Astrocyte (in vitro differentiated cells and primary cell): ENCODE data around the gene VWA8. TPM values are rescaled to one million over a fixed set of nuclear protein-coding genes. Genes with fewer than 3 reads are reported as not detected.

Source experiments
- DNase-seq: peaks from one replicate; pipeline ENCODE4 v3.0.0-alpha.2; 2010; ENCODE audit warnings: low read depth
- FAIRE-seq: peaks from 2 replicates; lab custom pipeline; 2011; peaks lifted over from hg19 to GRCh38; lab: Jason Lieb, UNC
- H2AFZ ChIP-seq: 2 replicates; pipeline ENCODE4 v1.6.0; 2012; ENCODE audit warnings: low read depth, low read length, inconsistent platforms
- H3K27ac ChIP-seq: 2 replicates; pipeline ENCODE4 v1.5.1; 2011; ENCODE audit warnings: low read depth, low read length, inconsistent platforms
- H3K27me3 ChIP-seq: 2 replicates; pipeline ENCODE4 v1.6.0; 2011; ENCODE audit warnings: low read length, inconsistent platforms; ENCODE audit not compliant: insufficient read depth
- H3K36me3 ChIP-seq: 2 replicates; pipeline ENCODE4 v1.5.1; 2011; ENCODE audit warnings: low read length, inconsistent platforms; ENCODE audit not compliant: insufficient read depth
- H3K4me1 ChIP-seq: 2 replicates; pipeline ENCODE4 v1.5.1; 2011; ENCODE audit warnings: low read length, inconsistent platforms; ENCODE audit not compliant: insufficient read depth
- H3K4me2 ChIP-seq: 2 replicates; pipeline ENCODE4 v1.6.0; 2012; ENCODE audit warnings: low read length, inconsistent platforms
- H3K4me3 ChIP-seq: 2 replicates; pipeline ENCODE4 v1.5.1; 2011; ENCODE audit warnings: low read depth, mild to moderate bottlenecking, low read length, inconsistent platforms; ENCODE audit not compliant: insufficient read depth
- H3K79me2 ChIP-seq: 2 replicates; pipeline ENCODE4 v1.6.0; 2012; ENCODE audit warnings: mild to moderate bottlenecking, low read length, inconsistent platforms; ENCODE audit not compliant: insufficient read depth
- H3K9ac ChIP-seq: 2 replicates; pipeline ENCODE4 v1.6.0; 2012; ENCODE audit warnings: mild to moderate bottlenecking, low read length, inconsistent platforms
- H3K9me3 ChIP-seq: 2 replicates; pipeline ENCODE4 v1.5.1; 2012; ENCODE audit warnings: low read depth, mild to moderate bottlenecking, low read length, inconsistent platforms; ENCODE audit not compliant: insufficient read depth
- H4K20me1 ChIP-seq: 2 replicates; pipeline ENCODE4 v1.6.0; 2012; ENCODE audit warnings: low read length, inconsistent platforms; ENCODE audit not compliant: insufficient read depth
- H3K27ac Mint-ChIP-seq: one replicate; pipeline ENCODE4 v1.8.0; 2021; ENCODE audit warnings: mild to moderate bottlenecking, mixed read lengths; ENCODE audit not compliant: unreplicated experiment
- H3K27me3 Mint-ChIP-seq: one replicate; pipeline ENCODE4 v1.8.0; 2021; ENCODE audit warnings: low read depth, mixed read lengths; ENCODE audit not compliant: unreplicated experiment
- H3K36me3 Mint-ChIP-seq: one replicate; pipeline ENCODE4 v1.8.0; 2021; ENCODE audit warnings: low read depth, mixed read lengths; ENCODE audit not compliant: unreplicated experiment
- H3K4me1 Mint-ChIP-seq: one replicate; pipeline ENCODE4 v1.8.0; 2021; ENCODE audit warnings: low read depth, mixed read lengths; ENCODE audit not compliant: unreplicated experiment
- H3K4me3 Mint-ChIP-seq: one replicate; pipeline ENCODE4 v1.8.0; 2021; ENCODE audit warnings: mild to moderate bottlenecking, moderate library complexity, mixed read lengths; ENCODE audit not compliant: unreplicated experiment
- H3K9me3 Mint-ChIP-seq: one replicate; pipeline ENCODE4 v1.8.0; 2021; ENCODE audit warnings: mild to moderate bottlenecking, mixed read lengths; ENCODE audit not compliant: unreplicated experiment
- CTCF ChIP-seq: IDR thresholded peaks from 2 replicates; pipeline ENCODE4 v1.5.1; 2011; ENCODE audit warnings: low read depth, mild to moderate bottlenecking, inconsistent platforms, low read length, moderate library complexity; ENCODE audit not compliant: insufficient read depth
- EZH2 ChIP-seq: IDR thresholded peaks from 2 replicates; pipeline ENCODE4 v1.6.1; 2012; ENCODE audit warnings: mild to moderate bottlenecking, low read length, inconsistent platforms; ENCODE audit not compliant: insufficient read depth
- total RNA-seq: library from RNA; stranded (reverse); gene quantifications from 2 replicates; pipeline ENCODE4 v1.2.1, GENCODE V29; 2021

VWA8 gene
- total RNA-seq, 1 donor from 2014 or later = 15.6 TPM

GRCh38 chr13:41825691-41826090 is 135.2 kb downstream of the VWA8 start:
- H3K4me2 ChIP-seq = no peak overlapping the region
- peaks cover 12% of the 10 kb centered on the region for H3K4me1 Mint-ChIP-seq
- no peak overlapping the region for H3K27ac ChIP-seq
- H3K9me3 Mint-ChIP-seq = no peaks in the 10 kb centered on the region
- no peak overlapping the region for H3K27ac Mint-ChIP-seq
- no peak overlapping the region for H3K4me3 Mint-ChIP-seq
- no peaks in the 10 kb centered on the region for H4K20me1 ChIP-seq
- H2AFZ ChIP-seq = no peak overlapping the region
- H3K36me3 ChIP-seq = no peaks in the 10 kb centered on the region
- no peaks in the 10 kb centered on the region for H3K9me3 ChIP-seq
- no peak for FAIRE-seq
- H3K9ac ChIP-seq = no peak overlapping the region
- peaks cover 18% of the 10 kb centered on the region for H3K4me1 ChIP-seq
- no peaks in the 10 kb centered on the region for H3K27me3 ChIP-seq
- H3K27me3 Mint-ChIP-seq = no peaks in the 10 kb centered on the region
- no peak for TF ChIP-seq EZH2
- no peak for TF ChIP-seq CTCF
- H3K79me2 ChIP-seq = no peaks in the 10 kb centered on the region
- DNase-seq = no peak
- peaks cover 2% of the 10 kb centered on the region for H3K36me3 Mint-ChIP-seq
- H3K4me3 ChIP-seq = no peak overlapping the region

GRCh38 chr13:41823476-41823875 is 137.4 kb downstream of the VWA8 start:
- H3K36me3 Mint-ChIP-seq = peaks cover 4% of the 10 kb centered on the region
- no peak overlapping the region for H2AFZ ChIP-seq
- no peak for FAIRE-seq
- H4K20me1 ChIP-seq = no peaks in the 10 kb centered on the region
- H3K36me3 ChIP-seq = peaks cover 3% of the 10 kb centered on the region
- no peaks in the 10 kb centered on the region for H3K79me2 ChIP-seq
- no peak overlapping the region for H3K27ac Mint-ChIP-seq
- H3K4me2 ChIP-seq = no peak overlapping the region
- no peak overlapping the region for H3K4me3 Mint-ChIP-seq
- no peak overlapping the region for H3K27ac ChIP-seq
- H3K27me3 Mint-ChIP-seq = no peaks in the 10 kb centered on the region
- no peaks in the 10 kb centered on the region for H3K27me3 ChIP-seq
- peaks cover 12% of the 10 kb centered on the region for H3K4me1 Mint-ChIP-seq
- H3K9me3 Mint-ChIP-seq = no peaks in the 10 kb centered on the region
- H3K9me3 ChIP-seq = no peaks in the 10 kb centered on the region
- H3K9ac ChIP-seq = no peak overlapping the region
- peaks cover 14% of the 10 kb centered on the region for H3K4me1 ChIP-seq
- no peak for TF ChIP-seq EZH2
- no peak for TF ChIP-seq CTCF
- no peak for DNase-seq
- H3K4me3 ChIP-seq = no peak overlapping the region

DNA sequence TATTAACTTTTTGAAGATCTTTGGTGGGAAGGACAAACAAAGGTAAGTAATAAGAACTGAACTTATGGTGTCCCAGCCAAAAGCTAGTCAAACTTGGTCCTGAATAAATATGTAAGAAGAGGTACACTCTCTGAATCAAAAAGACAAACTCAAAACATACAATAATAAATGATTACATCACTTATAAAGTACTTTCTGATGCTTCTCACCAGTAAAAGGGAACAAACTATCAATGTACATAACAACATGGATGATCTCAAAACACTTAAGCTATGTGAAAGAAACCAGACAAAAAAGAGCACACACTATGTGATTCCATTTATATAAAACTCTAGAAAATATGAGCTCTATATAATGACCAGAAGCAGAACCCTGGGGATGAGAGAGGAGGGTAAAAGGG is 138.3 kb downstream of the VWA8 start:
- Histone ChIP-seq H3K27ac (no peak overlapping the region), H3K9me3 (no peaks in the 10 kb centered on the region), H3K27me3 (no peaks in the 10 kb centered on the region), H3K4me1 (peaks cover 8% of the 10 kb centered on the region), H2AFZ (no peak overlapping the region), H3K4me2 (no peak overlapping the region), H3K4me3 (no peak overlapping the region), H3K9ac (no peak overlapping the region), H3K79me2 (no peaks in the 10 kb centered on the region), H3K36me3 (peaks cover 3% of the 10 kb centered on the region), H4K20me1 (no peaks in the 10 kb centered on the region)
- DNase-seq = no peak
- Mint-ChIP-seq H3K4me3 (no peak overlapping the region), H3K27me3 (no peaks in the 10 kb centered on the region), H3K27ac (no peak overlapping the region), H3K9me3 (no peaks in the 10 kb centered on the region), H3K36me3 (peaks cover 4% of the 10 kb centered on the region), H3K4me1 (peaks cover 8% of the 10 kb centered on the region)
- TF ChIP-seq CTCF (no peak), EZH2 (no peak)
- FAIRE-seq = no peak
